Adipose tissue (tissue), 3 donors: ENCODE data around the gene NDUFAB1. TPM values are rescaled to one million over a fixed set of nuclear protein-coding genes. Genes with fewer than 3 reads are reported as not detected.
A peak's percentile ranks its signal among the peaks of the same experiment; 100 is the strongest.
"Not testable (repeated sequence)": the region's sequence is repeated elsewhere in the genome, so short reads cannot be mapped to it uniquely, and the experiment has no call there.

ENCODE experiments used
- H3K27ac ChIP-seq: one replicate; pipeline ENCODE4 v1.5.1; 2013; ENCODE audit warnings: low read depth, low read length
- WGBS, 3 donors: extraction: QIAGEN DNeasy Blood & Tissue Kit; methylation state at CpG; one replicate each; pipeline ENCODE4 v1.1.7; 2013; 5-methylcytosine and 5-hydroxymethylcytosine counted together
- polyA plus RNA-seq, 3 donors: library from polyadenylated mRNA; stranded (reverse); fragments of 200-250 nt; gene quantifications; one replicate each; pipeline ENCODE4 v1.2.3, GENCODE V29; 2013
- donor health status: healthy with polysubstance abuse.
- donor health status: Bipolar disorder and iron deficiency.
- donor health status: healthy.

Gene NDUFAB1
- 100 to 1,000 TPM in 2 of 3 donors, 10 to 100 TPM in 1; 81.0 to 174 (median 116) TPM for polyA plus RNA-seq

GRCh38 chr16:23595951-23596720, at the start of gene NDUFAB1:
Gene NDUFAB1 (minus strand): TSS chr16:23596316. CDS start chr16:23596290, 26 bp downstream.
- 2 to 3% (median 2%) methylated on average over 67 of the region's 67 CpGs for WGBS, 3 donors
- H3K27ac ChIP-seq = peak within 1 kb of the TSS; percentile 35

- no peak overlapping the region for H3K27ac ChIP-seq
Observed at GRCh38 chr16:23642246-23642774, 46.2 kb upstream of the NDUFAB1 start.

GRCh38 chr16:23640931-23641765, 45.0 kb upstream of the NDUFAB1 start, which contains the start of the genes DCTN5 and PALB2:
Gene DCTN5 (plus strand): TSS chr16:23641466. CDS start chr16:23641543, 77 bp downstream.
Gene PALB2 (minus strand): TSS chr16:23641310. CDS start chr16:23641157, 153 bp downstream.
- WGBS, 3 donors = 0% methylated on average over 62 to 64 of the region's 64 CpGs
- H3K27ac ChIP-seq = no peak within 1 kb of the TSS

More at GRCh38 chr16:23642246-23642774, 46.2 kb upstream of the NDUFAB1 start:
- WGBS, 3 donors = 65 to 76% (median 69%) methylated on average over 14 of the region's 14 CpGs

GRCh38 chr16:23640615-23640930, 44.5 kb upstream of the NDUFAB1 start:
- H3K27ac ChIP-seq = no peak overlapping the region
- 0 to 1% (median 1%) methylated on average over 8 of the region's 8 CpGs for WGBS, 3 donors

GRCh38 chr16:23635958-23636357, 39.8 kb upstream of the NDUFAB1 start:
- no peak overlapping the region for H3K27ac ChIP-seq

- no peak overlapping the region for H3K27ac ChIP-seq
- WGBS, 3 donors = 91 to 97% (median 97%) methylated on average over 4 of the region's 4 CpGs
Observed at GRCh38 chr16:23634461-23635036, 38.4 kb upstream of the NDUFAB1 start.

GRCh38 chr16:23631874-23632273, 35.8 kb upstream of the NDUFAB1 start:
- H3K27ac ChIP-seq = not testable (repeated sequence)
- 97 to 99% (median 97%) methylated on average over 3 of the region's 3 CpGs for WGBS, 3 donors

- H3K27ac ChIP-seq = no peak overlapping the region
- WGBS, 3 donors = 93 to 97% (median 95%) methylated on average over 8 of the region's 8 CpGs
Observed at GRCh38 chr16:23629516-23629915, 33.4 kb upstream of the NDUFAB1 start.

GRCh38 chr16:23624092-23624491, 28.0 kb upstream of the NDUFAB1 start:
- H3K27ac ChIP-seq = no peak overlapping the region

- WGBS, 3 donors = 90 to 95% (median 94%) methylated on average over 9 of the region's 9 CpGs
- no peak overlapping the region for H3K27ac ChIP-seq
Observed at GRCh38 chr16:23615805-23616204, 19.7 kb upstream of the NDUFAB1 start.

GRCh38 chr16:23611936-23612335, 15.8 kb upstream of the NDUFAB1 start:
- WGBS, 3 donors = 96 to 100% (median 100%) methylated on average over 3 of the region's 3 CpGs
- H3K27ac ChIP-seq = no peak overlapping the region

- not testable (repeated sequence) for H3K27ac ChIP-seq
- 92 to 99% (median 98%) methylated on average over 6 of the region's 6 CpGs for WGBS, 3 donors
Observed at GRCh38 chr16:23610905-23611304, 14.8 kb upstream of the NDUFAB1 start.

GRCh38 chr16:23609929-23610328, 13.8 kb upstream of the NDUFAB1 start:
- 97 to 100% (median 100%) methylated on average over 1 of the region's 1 CpG for WGBS, 3 donors
- H3K27ac ChIP-seq = no peak overlapping the region

- H3K27ac ChIP-seq = no peak overlapping the region
- WGBS, 3 donors = 72 to 82% (median 75%) methylated on average over 4 of the region's 4 CpGs
Observed at GRCh38 chr16:23608194-23608593, 12.1 kb upstream of the NDUFAB1 start.

GRCh38 chr16:23607726-23608125, 11.6 kb upstream of the NDUFAB1 start:
- WGBS, 3 donors = 76 to 91% (median 78%) methylated on average over 6 of the region's 6 CpGs
- no peak overlapping the region for H3K27ac ChIP-seq

- H3K27ac ChIP-seq = no peak overlapping the region
Observed at GRCh38 chr16:23597003-23597756, 1.1 kb upstream of the NDUFAB1 start.

GRCh38 chr16:23595246-23595950, 718 bp downstream of the NDUFAB1 start:
- 14 to 19% (median 18%) methylated on average over 34 of the region's 34 CpGs for WGBS, 3 donors
- H3K27ac ChIP-seq = no peak overlapping the region

More at GRCh38 chr16:23597003-23597756, 1.1 kb upstream of the NDUFAB1 start:
- WGBS, 3 donors = 74 to 84% (median 84%) methylated on average over 11 of the region's 11 CpGs

- 90 to 98% (median 96%) methylated on average over 12 of the region's 12 CpGs for WGBS, 3 donors
- H3K27ac ChIP-seq = no peak overlapping the region
Observed at GRCh38 chr16:23594186-23594585, 1.9 kb downstream of the NDUFAB1 start.
